ENCODE measurements around the gene NFKB2.

NFKB2 gene

DNA sequence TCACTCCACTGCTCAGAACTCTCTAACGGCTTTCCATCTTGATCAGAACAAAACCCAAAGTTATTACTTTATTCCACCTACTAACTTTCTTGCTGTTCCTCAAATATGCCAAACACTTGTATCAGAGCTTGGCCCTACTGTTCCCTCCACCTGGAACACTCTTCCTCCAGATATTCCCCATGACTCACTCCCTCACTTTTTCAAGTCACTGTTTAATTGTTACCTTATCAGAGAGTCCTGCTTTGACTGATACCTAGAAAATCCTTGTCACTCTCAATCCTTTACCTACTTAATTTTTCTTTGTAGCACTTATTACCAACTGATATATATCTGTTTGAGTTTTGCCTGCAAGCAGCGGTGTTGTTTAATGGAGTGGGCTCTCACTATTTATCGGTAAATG, 5.6 kb upstream of the NFKB2 start:
- TF ChIP-seq, protein P1, sequence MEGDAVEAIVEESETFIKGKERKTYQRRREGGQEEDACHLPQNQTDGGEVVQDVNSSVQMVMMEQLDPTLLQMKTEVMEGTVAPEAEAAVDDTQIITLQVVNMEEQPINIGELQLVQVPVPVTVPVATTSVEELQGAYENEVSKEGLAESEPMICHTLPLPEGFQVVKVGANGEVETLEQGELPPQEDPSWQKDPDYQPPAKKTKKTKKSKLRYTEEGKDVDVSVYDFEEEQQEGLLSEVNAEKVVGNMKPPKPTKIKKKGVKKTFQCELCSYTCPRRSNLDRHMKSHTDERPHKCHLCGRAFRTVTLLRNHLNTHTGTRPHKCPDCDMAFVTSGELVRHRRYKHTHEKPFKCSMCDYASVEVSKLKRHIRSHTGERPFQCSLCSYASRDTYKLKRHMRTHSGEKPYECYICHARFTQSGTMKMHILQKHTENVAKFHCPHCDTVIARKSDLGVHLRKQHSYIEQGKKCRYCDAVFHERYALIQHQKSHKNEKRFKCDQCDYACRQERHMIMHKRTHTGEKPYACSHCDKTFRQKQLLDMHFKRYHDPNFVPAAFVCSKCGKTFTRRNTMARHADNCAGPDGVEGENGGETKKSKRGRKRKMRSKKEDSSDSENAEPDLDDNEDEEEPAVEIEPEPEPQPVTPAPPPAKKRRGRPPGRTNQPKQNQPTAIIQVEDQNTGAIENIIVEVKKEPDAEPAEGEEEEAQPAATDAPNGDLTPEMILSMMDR (conservative IDR thresholded peaks at IDR 0.05; ENCODE audit: low read depth, low read length) = no peak
- Histone ChIP-seq H2AFZ (ENCODE audit: low read depth) (no peak overlapping the region), H3K4me1 (ENCODE audit: low read depth, poor library complexity, severe bottlenecking) (peaks cover 10% of the 10 kb centered on the region), H4K20me1 (ENCODE audit: insufficient read depth) (no peaks in the 10 kb centered on the region), H3K4me2 (no peak overlapping the region), H3K27ac (no peak overlapping the region), H3K79me2 (ENCODE audit: insufficient read depth, low read depth) (no peaks in the 10 kb centered on the region; the same call in 1 of the 2 replicates), H3K4me3 (IDR thresholded peaks at IDR 0.05; ENCODE audit: insufficient read depth, low read depth, low read length) (no peak overlapping the region), H3K36me3 (ENCODE audit: insufficient read depth) (no peaks in the 10 kb centered on the region), H3K9ac (no peak overlapping the region), H3K27me3 (ENCODE audit: insufficient read depth, low read depth) (no peaks in the 10 kb centered on the region)

DNA sequence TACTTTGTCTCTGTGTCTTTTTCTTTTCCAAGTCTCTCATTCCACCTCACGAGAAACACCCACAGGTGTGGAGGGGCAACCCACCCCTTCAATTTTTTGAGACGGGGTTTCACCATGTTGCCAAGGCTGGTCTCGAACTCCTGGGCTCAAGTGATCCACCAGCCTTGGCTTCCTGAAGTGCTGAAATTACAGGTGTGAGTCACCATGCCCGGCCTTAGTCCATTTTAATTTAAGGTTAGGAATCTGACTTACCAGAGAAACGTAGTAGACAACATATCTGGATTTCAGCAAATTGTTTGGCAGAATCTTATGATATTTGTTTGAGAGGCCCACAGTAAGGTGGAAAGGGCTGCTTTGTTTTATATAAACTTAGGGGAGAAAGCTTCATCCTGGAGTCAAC, 3.2 kb upstream of the NFKB2 start:
- no peaks in the 10 kb centered on the region for H3K27me3 ChIP-seq (ENCODE audit: insufficient read depth, low read depth)
- no peak overlapping the region for H3K4me3 ChIP-seq (IDR thresholded peaks at IDR 0.05; ENCODE audit: insufficient read depth, low read depth, low read length)
- peaks cover 14% of the 10 kb centered on the region for H3K79me2 ChIP-seq (ENCODE audit: insufficient read depth, low read depth)
- no peak overlapping the region for H3K27ac ChIP-seq
- H4K20me1 ChIP-seq (ENCODE audit: insufficient read depth) = no peaks in the 10 kb centered on the region
- H3K9ac ChIP-seq = no peak overlapping the region
- no peak overlapping the region for H2AFZ ChIP-seq (ENCODE audit: low read depth)
- peaks cover 16% of the 10 kb centered on the region for H3K4me1 ChIP-seq (ENCODE audit: low read depth, poor library complexity, severe bottlenecking)
- H3K36me3 ChIP-seq (ENCODE audit: insufficient read depth) = peaks cover 3% of the 10 kb centered on the region; the same call in 1 of the 2 replicates
- H3K4me2 ChIP-seq = no peak overlapping the region
- TF ChIP-seq, protein P1 (conservative IDR thresholded peaks at IDR 0.05; ENCODE audit: low read depth, low read length) = no peak

DNA sequence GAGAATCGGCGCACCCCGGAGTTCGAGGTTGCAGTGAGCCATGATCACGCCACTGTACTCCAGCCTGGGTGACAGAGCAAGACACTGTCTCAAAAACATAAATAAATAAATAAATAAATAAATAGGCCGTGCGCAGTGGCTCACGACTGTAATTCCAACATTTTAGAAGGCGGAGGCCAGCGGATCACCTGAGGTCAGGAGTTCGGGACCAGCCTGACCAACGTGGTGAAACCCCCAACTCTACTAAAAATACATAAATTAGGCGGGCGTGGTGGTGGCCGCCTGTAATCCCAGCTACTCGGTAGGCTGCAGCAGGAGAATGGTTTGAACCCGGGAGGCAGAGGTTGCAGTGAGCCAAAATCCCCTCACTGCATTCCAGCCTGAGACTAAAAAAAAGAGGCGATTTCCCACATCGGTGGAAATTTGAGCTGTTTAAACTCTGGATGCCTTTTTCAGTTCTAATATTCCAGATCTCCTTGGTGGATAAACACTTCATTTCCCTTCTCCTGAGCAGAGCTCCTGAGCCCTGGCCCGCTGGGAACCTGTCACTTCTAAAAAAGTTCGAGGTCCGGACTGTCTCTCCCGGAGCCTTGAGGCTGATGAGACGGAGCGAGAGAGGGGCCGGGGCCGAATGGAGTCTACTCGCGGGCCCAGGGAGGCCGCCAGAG, 2.0 kb upstream of the NFKB2 start:
- Histone ChIP-seq H3K9ac (peak overlapping the region; percentile 94), H3K4me2 (peak overlapping the region; percentile 93), H3K27ac (peak overlapping the region; percentile 93)

DNA sequence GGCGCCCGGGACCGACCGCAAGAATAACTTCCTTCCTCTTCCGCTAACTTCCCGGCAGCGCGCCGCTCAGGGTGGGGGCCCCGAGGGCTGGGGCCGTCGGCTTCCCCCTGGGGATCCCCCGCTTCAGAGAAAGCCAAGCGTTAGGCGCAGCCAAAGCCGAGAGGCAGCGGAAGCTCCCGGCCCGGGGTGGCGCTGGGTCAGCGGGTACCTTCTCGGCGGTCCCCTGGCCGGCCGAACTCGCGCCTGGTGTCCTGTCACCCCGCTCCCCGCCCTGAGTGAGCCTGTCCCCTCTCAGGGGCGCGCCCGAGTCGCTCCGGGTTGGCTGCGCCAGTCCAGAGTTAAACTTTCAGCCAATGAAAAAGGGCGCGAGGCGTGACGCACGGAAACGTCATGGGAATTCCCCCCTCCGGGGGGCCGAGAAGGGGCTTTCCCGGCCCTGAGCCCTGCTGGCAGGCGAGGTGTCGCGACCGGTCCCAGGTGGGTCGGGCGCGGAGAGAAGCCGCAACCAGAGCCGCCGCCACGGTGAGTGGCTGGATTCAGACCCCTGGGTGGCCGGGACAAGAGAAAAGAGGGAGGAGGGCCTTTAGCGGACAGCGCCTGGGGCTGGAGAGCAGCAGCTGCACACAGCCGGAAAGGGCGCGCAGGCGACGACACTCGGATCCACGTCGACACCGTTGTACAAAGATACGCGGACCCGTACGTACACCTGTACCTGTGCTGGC, 1.3 kb upstream of the NFKB2 start:
- Histone ChIP-seq H3K27me3 (ENCODE audit: insufficient read depth, low read depth) (no peaks in the 10 kb centered on the region), H3K4me1 (ENCODE audit: low read depth, poor library complexity, severe bottlenecking) (peaks cover 33% of the 10 kb centered on the region), H3K4me2 (peak overlapping the region; percentile 93), H3K36me3 (ENCODE audit: insufficient read depth) (peaks cover 3% of the 10 kb centered on the region; the same call in 1 of the 2 replicates), H3K79me2 (ENCODE audit: insufficient read depth, low read depth) (peaks cover 22% of the 10 kb centered on the region), H3K27ac (peak overlapping the region; percentile 93), H3K9ac (peak overlapping the region; percentile 94), H2AFZ (ENCODE audit: low read depth) (peak overlapping the region; percentile 41), H4K20me1 (ENCODE audit: insufficient read depth) (no peaks in the 10 kb centered on the region), H3K4me3 (IDR thresholded peaks at IDR 0.05; ENCODE audit: insufficient read depth, low read depth, low read length) (no peak overlapping the region)
- TF ChIP-seq, protein P1 (conservative IDR thresholded peaks at IDR 0.05; ENCODE audit: low read depth, low read length) = peak; percentile 12

More for the DNA sequence above, 2.0 kb upstream of the NFKB2 start:
- peaks cover 28% of the 10 kb centered on the region for H3K4me1 ChIP-seq (ENCODE audit: low read depth, poor library complexity, severe bottlenecking)
- H3K27me3 ChIP-seq (ENCODE audit: insufficient read depth, low read depth) = no peaks in the 10 kb centered on the region
- H2AFZ ChIP-seq (ENCODE audit: low read depth) = peak overlapping the region; percentile 41
- TF ChIP-seq, protein P1 (conservative IDR thresholded peaks at IDR 0.05; ENCODE audit: low read depth, low read length) = peak; percentile 84
- no peak overlapping the region for H3K4me3 ChIP-seq (IDR thresholded peaks at IDR 0.05; ENCODE audit: insufficient read depth, low read depth, low read length)
- H3K36me3 ChIP-seq (ENCODE audit: insufficient read depth) = peaks cover 3% of the 10 kb centered on the region; the same call in 1 of the 2 replicates
- H4K20me1 ChIP-seq (ENCODE audit: insufficient read depth) = no peaks in the 10 kb centered on the region
- H3K79me2 ChIP-seq (ENCODE audit: insufficient read depth, low read depth) = peaks cover 22% of the 10 kb centered on the region
